Neutrophil (primary cell): Measurements from ENCODE around the gene RNF149.

ENCODE experiments used
- H3K27ac ChIP-seq: fragments of 200-600 bp; sonication (generic); 2 replicates; pipeline ENCODE4 v1.5.1; 2016; ENCODE audit warnings: mild to moderate bottlenecking, moderate library complexity
- H3K27me3 ChIP-seq: fragments of 200-600 bp; sonication (generic); 2 replicates; pipeline ENCODE4 v1.6.0; 2016; ENCODE audit warnings: mild to moderate bottlenecking
- H3K36me3 ChIP-seq: fragments of 200-600 bp; sonication (generic); 2 replicates; pipeline ENCODE4 v1.5.1; 2017
- H3K4me1 ChIP-seq, 2 experiments: fragments of 200-600 bp in 1 of 2; sonication (generic) in 1 of 2; 1 replicate in 1 of 2; 2 replicates in 1 of 2; pipeline versions ENCODE4 v1.5.1 to v1.6.1; 2013 to 2016; ENCODE audit warnings: low read depth in 1 of 2, low read length in 1 of 2, mild to moderate bottlenecking in 1 of 2, moderate library complexity in 1 of 2; ENCODE audit not compliant: control insufficient read depth in 1 of 2, insufficient read depth in 1 of 2
- H3K4me3 ChIP-seq, 2 experiments: fragments of 200-600 bp in 1 of 2; sonication (generic) in 1 of 2; 1 replicate in 1 of 2; 2 replicates in 1 of 2; pipeline ENCODE4 v1.5.1; 2013 to 2016; ENCODE audit warnings: low read depth in 1 of 2, low read length in 1 of 2, mild to moderate bottlenecking in 1 of 2, moderate library complexity in 1 of 2
- H3K9me3 ChIP-seq: fragments of 200-600 bp; sonication (generic); 2 replicates; pipeline ENCODE4 v1.5.1; 2016
- TF ChIP-seq, protein P1 (sequence below): fragments of 200-600 bp; sonication (generic); IDR thresholded peaks from 2 replicates; pipeline ENCODE4 v1.5.1; 2016; ENCODE audit warnings: antibody characterized with exemption

The RNF149 gene

DNA sequence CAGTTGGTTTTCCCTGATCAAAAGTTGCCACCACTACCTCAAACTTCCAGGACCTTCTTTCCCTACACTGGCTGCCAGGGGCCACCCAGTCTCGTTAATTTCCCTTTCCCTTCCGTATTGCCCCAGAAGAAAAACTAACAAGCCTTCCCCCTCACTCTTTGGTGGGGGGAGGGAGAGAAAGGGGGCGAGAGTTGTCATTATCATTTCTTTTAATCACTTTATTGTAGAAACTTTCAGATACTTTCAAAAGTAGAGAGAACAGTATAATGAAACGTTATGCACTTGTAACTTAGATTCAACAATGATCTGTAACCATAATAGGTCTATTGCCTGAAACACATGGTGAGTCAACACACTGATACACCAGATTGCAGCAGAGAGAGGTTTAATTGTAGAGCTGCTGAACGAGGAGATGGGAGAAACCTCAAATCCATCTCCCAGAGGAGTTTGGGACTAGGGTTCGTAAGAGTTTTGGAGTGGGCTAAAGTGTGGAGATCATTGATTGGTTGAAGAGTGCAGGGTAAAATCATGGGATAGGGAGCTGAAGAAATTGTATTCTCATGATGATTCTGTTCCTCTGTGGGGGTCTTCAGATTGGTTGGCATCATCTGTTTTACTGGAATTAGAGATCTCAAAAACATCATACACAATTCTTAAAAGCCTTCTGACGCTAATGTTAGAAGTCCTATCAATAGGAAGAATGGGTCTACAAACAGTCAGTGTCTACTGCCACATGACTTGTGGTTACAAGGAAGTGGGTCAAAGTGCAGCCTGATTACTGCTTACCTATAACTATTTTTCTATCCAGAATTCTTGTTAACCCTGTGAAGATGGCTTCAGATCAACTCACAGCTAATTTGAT lies 2.6 kb upstream of the RNF149 start:
- Histone ChIP-seq H3K4me3 (peak overlapping the region; percentile 99 to 100), H3K36me3 (peaks cover 5% of the 10 kb centered on the region), H3K27me3 (no peaks in the 10 kb centered on the region), H3K9me3 (no peaks in the 10 kb centered on the region), H3K27ac (peak overlapping the region; percentile 100), H3K4me1 (peaks cover 49 to 63% of the 10 kb centered on the region in 2 experiments)
- TF ChIP-seq, protein P1, sequence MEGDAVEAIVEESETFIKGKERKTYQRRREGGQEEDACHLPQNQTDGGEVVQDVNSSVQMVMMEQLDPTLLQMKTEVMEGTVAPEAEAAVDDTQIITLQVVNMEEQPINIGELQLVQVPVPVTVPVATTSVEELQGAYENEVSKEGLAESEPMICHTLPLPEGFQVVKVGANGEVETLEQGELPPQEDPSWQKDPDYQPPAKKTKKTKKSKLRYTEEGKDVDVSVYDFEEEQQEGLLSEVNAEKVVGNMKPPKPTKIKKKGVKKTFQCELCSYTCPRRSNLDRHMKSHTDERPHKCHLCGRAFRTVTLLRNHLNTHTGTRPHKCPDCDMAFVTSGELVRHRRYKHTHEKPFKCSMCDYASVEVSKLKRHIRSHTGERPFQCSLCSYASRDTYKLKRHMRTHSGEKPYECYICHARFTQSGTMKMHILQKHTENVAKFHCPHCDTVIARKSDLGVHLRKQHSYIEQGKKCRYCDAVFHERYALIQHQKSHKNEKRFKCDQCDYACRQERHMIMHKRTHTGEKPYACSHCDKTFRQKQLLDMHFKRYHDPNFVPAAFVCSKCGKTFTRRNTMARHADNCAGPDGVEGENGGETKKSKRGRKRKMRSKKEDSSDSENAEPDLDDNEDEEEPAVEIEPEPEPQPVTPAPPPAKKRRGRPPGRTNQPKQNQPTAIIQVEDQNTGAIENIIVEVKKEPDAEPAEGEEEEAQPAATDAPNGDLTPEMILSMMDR: no peak

DNA sequence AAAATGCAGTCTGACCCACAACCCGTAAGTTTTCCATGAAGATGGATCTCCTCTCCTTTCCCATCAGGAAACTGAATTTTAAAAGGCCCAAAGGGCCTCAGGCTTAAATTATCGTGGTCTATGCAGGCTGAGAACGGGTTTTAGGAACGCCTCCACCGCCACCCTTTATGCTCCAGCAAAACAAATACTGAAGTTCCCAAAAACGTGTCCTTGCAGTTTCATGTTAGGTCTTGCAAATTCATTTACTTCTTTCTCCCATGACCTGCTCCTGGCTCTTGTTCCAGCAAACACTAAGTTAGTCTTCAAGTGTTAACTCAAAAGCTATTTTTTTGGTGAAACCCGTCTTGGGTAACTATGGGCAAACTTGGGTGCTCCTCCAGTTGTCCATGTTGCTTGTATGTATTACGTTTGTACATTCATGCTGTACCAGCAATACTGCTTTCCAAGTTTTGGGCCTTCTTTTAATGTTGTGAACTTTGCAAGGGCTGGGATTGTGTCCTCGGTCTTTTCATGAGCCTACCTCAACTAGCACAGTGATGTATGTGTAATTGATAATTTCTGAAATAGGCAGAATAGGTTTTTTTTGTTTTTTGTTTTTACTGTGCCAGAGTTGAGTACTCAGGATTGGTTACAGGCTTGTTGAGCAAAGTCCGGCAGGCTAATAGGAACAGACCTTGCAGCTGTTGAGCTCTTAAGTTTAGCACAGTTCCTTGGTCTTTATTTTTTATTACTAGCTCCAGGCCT lies 1.8 kb upstream of the RNF149 start:
- Histone ChIP-seq H3K36me3 (peaks cover 13% of the 10 kb centered on the region), H3K4me3 (peak overlapping the region; percentile 99 to 100), H3K27me3 (no peaks in the 10 kb centered on the region), H3K9me3 (no peaks in the 10 kb centered on the region), H3K27ac (peak overlapping the region; percentile 100), H3K4me1 (peaks cover 57 to 70% of the 10 kb centered on the region in 2 experiments)
- TF ChIP-seq, protein P1: no peak

DNA sequence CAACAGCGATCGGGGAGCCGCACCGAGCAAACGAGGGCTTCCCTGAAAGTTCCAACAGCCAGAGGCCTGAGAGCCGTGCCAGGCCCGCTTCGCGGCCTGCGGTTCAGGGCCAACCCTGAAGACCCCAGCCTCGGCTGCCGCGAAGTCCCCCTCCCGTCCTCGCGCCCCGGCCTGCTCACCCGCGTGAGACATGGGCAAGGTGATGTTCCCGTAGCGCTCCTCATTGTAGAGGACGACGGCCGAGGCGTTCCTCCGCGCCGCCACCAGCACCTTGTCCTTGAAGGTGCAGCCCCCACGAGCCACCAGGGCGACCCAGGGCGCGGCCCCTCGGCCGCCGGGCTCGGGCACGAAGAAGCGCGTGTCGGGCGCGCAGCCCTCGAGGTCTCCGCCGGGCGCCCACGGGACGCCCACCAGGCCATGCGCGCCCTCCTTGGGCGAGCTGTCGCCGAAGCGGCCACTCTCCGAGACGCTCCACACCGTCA lies 510 bp downstream of the RNF149 start:
- H3K9me3 ChIP-seq: no peaks in the 10 kb centered on the region
- no peaks in the 10 kb centered on the region for H3K27me3 ChIP-seq
- H3K27ac ChIP-seq: peak overlapping the region; percentile 100
- H3K4me1 ChIP-seq: peaks cover 78 to 80% of the 10 kb centered on the region in 2 experiments
- peak overlapping the region; percentile 99 to 100 for H3K4me3 ChIP-seq
- TF ChIP-seq, protein P1: no peak
- H3K36me3 ChIP-seq: peaks cover 34% of the 10 kb centered on the region

DNA sequence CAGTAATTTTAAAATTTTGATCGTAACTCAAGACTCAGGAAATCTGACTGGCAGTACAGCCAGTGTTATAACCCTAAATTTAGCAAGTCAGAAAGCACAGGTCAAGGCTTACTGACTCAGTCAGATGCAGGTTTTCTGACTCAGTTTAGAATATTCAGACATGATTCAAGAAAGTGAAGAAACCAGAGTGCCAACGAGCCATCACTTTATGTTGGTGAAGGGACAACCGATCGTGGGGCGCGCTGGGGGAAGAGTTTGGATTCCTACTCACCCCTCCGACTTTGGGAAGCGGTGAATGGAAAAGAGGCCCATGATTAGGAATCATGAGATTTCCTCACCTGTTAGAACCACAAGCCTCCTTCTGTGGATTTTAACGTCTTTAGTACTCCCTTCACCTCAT lies 998 bp downstream of the RNF149 start:
- Histone ChIP-seq H3K36me3 (peaks cover 39% of the 10 kb centered on the region), H3K9me3 (no peaks in the 10 kb centered on the region), H3K4me3 (peak overlapping the region; percentile 99 to 100), H3K4me1 (peaks cover 78 to 80% of the 10 kb centered on the region in 2 experiments), H3K27me3 (no peaks in the 10 kb centered on the region), H3K27ac (peak overlapping the region; percentile 100)
- TF ChIP-seq, protein P1: no peak

DNA sequence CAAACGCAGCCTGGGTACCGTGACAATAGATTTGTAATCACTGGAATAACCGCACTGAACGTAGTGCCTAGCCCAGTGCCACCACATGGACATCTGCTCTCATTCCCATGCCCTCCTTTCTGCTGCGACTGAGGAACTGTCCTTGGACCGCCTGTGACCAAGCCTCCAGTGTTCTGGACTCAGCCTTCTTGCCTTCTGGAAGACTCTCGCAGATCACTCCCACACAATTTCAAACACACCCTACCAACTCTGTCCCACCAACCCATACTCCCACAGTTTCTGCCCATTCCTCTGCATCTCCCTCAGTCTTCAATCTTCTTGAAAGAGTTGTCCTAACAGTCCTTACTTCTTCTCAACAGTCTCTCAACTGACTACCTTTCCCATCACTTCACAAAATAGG lies 2.1 kb downstream of the RNF149 start:
- Histone ChIP-seq H3K27ac (peak overlapping the region; percentile 100), H3K4me1 (peaks cover 78 to 80% of the 10 kb centered on the region in 2 experiments), H3K36me3 (peaks cover 49% of the 10 kb centered on the region), H3K27me3 (no peaks in the 10 kb centered on the region), H3K9me3 (no peaks in the 10 kb centered on the region), H3K4me3 (peak overlapping the region; percentile 99 to 100)
- TF ChIP-seq, protein P1: no peak
